Astrocyte (in vitro differentiated cells and primary cell): ENCODE results near the gene ACTRT2. TPM values are rescaled to one million over a fixed set of nuclear protein-coding genes. Genes with fewer than 3 reads are reported as not detected.

Source experiments
- DNase-seq: peaks from one replicate; pipeline ENCODE4 v3.0.0-alpha.2; 2010; ENCODE audit warnings: low read depth
- FAIRE-seq: peaks from 2 replicates; lab custom pipeline; 2011; peaks lifted over from hg19 to GRCh38; lab: Jason Lieb, UNC
- H2AFZ ChIP-seq: 2 replicates; pipeline ENCODE4 v1.6.0; 2012; ENCODE audit warnings: low read depth, low read length, inconsistent platforms
- H3K27ac ChIP-seq: 2 replicates; pipeline ENCODE4 v1.5.1; 2011; ENCODE audit warnings: low read depth, low read length, inconsistent platforms
- H3K27me3 ChIP-seq: 2 replicates; pipeline ENCODE4 v1.6.0; 2011; ENCODE audit warnings: low read length, inconsistent platforms; ENCODE audit not compliant: insufficient read depth
- H3K36me3 ChIP-seq: 2 replicates; pipeline ENCODE4 v1.5.1; 2011; ENCODE audit warnings: low read length, inconsistent platforms; ENCODE audit not compliant: insufficient read depth
- H3K4me1 ChIP-seq: 2 replicates; pipeline ENCODE4 v1.5.1; 2011; ENCODE audit warnings: low read length, inconsistent platforms; ENCODE audit not compliant: insufficient read depth
- H3K4me2 ChIP-seq: 2 replicates; pipeline ENCODE4 v1.6.0; 2012; ENCODE audit warnings: low read length, inconsistent platforms
- H3K4me3 ChIP-seq: 2 replicates; pipeline ENCODE4 v1.5.1; 2011; ENCODE audit warnings: low read depth, mild to moderate bottlenecking, low read length, inconsistent platforms; ENCODE audit not compliant: insufficient read depth
- H3K79me2 ChIP-seq: 2 replicates; pipeline ENCODE4 v1.6.0; 2012; ENCODE audit warnings: mild to moderate bottlenecking, low read length, inconsistent platforms; ENCODE audit not compliant: insufficient read depth
- H3K9ac ChIP-seq: 2 replicates; pipeline ENCODE4 v1.6.0; 2012; ENCODE audit warnings: mild to moderate bottlenecking, low read length, inconsistent platforms
- H3K9me3 ChIP-seq: 2 replicates; pipeline ENCODE4 v1.5.1; 2012; ENCODE audit warnings: low read depth, mild to moderate bottlenecking, low read length, inconsistent platforms; ENCODE audit not compliant: insufficient read depth
- H4K20me1 ChIP-seq: 2 replicates; pipeline ENCODE4 v1.6.0; 2012; ENCODE audit warnings: low read length, inconsistent platforms; ENCODE audit not compliant: insufficient read depth
- H3K27ac Mint-ChIP-seq: one replicate; pipeline ENCODE4 v1.8.0; 2021; ENCODE audit warnings: mild to moderate bottlenecking, mixed read lengths; ENCODE audit not compliant: unreplicated experiment
- H3K27me3 Mint-ChIP-seq: one replicate; pipeline ENCODE4 v1.8.0; 2021; ENCODE audit warnings: low read depth, mixed read lengths; ENCODE audit not compliant: unreplicated experiment
- H3K36me3 Mint-ChIP-seq: one replicate; pipeline ENCODE4 v1.8.0; 2021; ENCODE audit warnings: low read depth, mixed read lengths; ENCODE audit not compliant: unreplicated experiment
- H3K4me1 Mint-ChIP-seq: one replicate; pipeline ENCODE4 v1.8.0; 2021; ENCODE audit warnings: low read depth, mixed read lengths; ENCODE audit not compliant: unreplicated experiment
- H3K4me3 Mint-ChIP-seq: one replicate; pipeline ENCODE4 v1.8.0; 2021; ENCODE audit warnings: mild to moderate bottlenecking, moderate library complexity, mixed read lengths; ENCODE audit not compliant: unreplicated experiment
- H3K9me3 Mint-ChIP-seq: one replicate; pipeline ENCODE4 v1.8.0; 2021; ENCODE audit warnings: mild to moderate bottlenecking, mixed read lengths; ENCODE audit not compliant: unreplicated experiment
- CTCF ChIP-seq: IDR thresholded peaks from 2 replicates; pipeline ENCODE4 v1.5.1; 2011; ENCODE audit warnings: low read depth, mild to moderate bottlenecking, inconsistent platforms, low read length, moderate library complexity; ENCODE audit not compliant: insufficient read depth
- EZH2 ChIP-seq: IDR thresholded peaks from 2 replicates; pipeline ENCODE4 v1.6.1; 2012; ENCODE audit warnings: mild to moderate bottlenecking, low read length, inconsistent platforms; ENCODE audit not compliant: insufficient read depth
- total RNA-seq: library from RNA; stranded (reverse); gene quantifications from 2 replicates; pipeline ENCODE4 v1.2.1, GENCODE V29; 2021

Gene ACTRT2
- total RNA-seq, 1 donor from 2014 or later, result not detected

- H3K4me3 ChIP-seq, result no peak overlapping the region
- H3K36me3 ChIP-seq, result no peaks in the 10 kb centered on the region
- H3K27ac ChIP-seq, result no peak overlapping the region
- H3K4me2 ChIP-seq, result no peak overlapping the region
- no peak overlapping the region for H2AFZ ChIP-seq
- H3K4me1 ChIP-seq, result no peaks in the 10 kb centered on the region
- Mint-ChIP-seq H3K9me3 (no peaks in the 10 kb centered on the region), H3K36me3 (no peaks in the 10 kb centered on the region), H3K4me1 (no peaks in the 10 kb centered on the region), H3K27me3 (peaks cover 11% of the 10 kb centered on the region), H3K4me3 (no peak overlapping the region), H3K27ac (no peak overlapping the region)
- H3K27me3 ChIP-seq, result no peaks in the 10 kb centered on the region
- H3K79me2 ChIP-seq, result no peaks in the 10 kb centered on the region
- no peaks in the 10 kb centered on the region for H3K9me3 ChIP-seq
- H4K20me1 ChIP-seq, result no peaks in the 10 kb centered on the region
- TF ChIP-seq CTCF (no peak), EZH2 (no peak)
- DNase-seq, result no peak
- no peak for FAIRE-seq
- no peak overlapping the region for H3K9ac ChIP-seq
These were observed 43.2 kb upstream of the ACTRT2 start for GRCh38 chr1:2977886-2978611.

DNA sequence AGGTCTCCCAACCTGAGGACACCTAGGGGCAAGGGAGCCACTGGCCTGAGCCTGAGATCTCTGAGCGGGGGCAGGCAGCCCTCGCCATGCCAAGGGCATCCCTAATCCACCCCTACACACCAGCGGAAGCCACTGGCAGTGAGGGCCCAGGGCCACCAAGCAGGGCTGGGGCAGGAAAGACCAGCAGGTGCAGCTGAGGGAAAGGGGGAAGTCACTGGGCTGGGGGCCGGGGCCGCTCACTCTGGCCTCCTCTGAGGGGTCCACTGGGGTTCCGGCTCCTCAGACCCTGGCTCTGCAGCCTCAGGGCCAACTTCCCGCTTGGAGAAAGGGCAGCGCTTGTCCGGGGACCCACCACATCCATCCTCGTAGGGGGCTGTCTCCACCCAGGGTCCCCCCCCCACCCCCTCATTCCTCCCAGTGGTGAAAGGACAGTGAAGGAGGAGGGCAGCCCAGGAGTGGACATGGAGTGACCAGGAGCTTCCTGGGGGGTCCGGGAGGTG lies 42.5 kb upstream of the ACTRT2 start:
- peaks cover 11% of the 10 kb centered on the region for H3K27me3 Mint-ChIP-seq
- FAIRE-seq (no peak), DNase-seq (no peak)
- H3K4me3 Mint-ChIP-seq, result no peak overlapping the region
- Histone ChIP-seq H3K4me1 (no peaks in the 10 kb centered on the region), H3K36me3 (no peaks in the 10 kb centered on the region), H3K27me3 (no peaks in the 10 kb centered on the region), H4K20me1 (no peaks in the 10 kb centered on the region), H2AFZ (no peak overlapping the region), H3K9me3 (no peaks in the 10 kb centered on the region), H3K4me3 (no peak overlapping the region), H3K4me2 (no peak overlapping the region), H3K27ac (no peak overlapping the region), H3K9ac (no peak overlapping the region), H3K79me2 (no peaks in the 10 kb centered on the region)
- H3K9me3 Mint-ChIP-seq, result no peaks in the 10 kb centered on the region
- H3K4me1 Mint-ChIP-seq, result no peaks in the 10 kb centered on the region
- TF ChIP-seq EZH2 (no peak), CTCF (no peak)
- H3K27ac Mint-ChIP-seq, result no peak overlapping the region
- no peaks in the 10 kb centered on the region for H3K36me3 Mint-ChIP-seq
